WTC11 (cell line): Measurements from ENCODE around the gene ERBB4. TPM values are rescaled to one million over a fixed set of nuclear protein-coding genes. Genes with fewer than 3 reads are reported as not detected.
A peak's percentile ranks its signal among the peaks of the same experiment; 100 is the strongest.

Experiments
- ATAC-seq: fragments of 200-7000 bp; cut with Tn5 transposase; 2 replicates; pipeline ENCODE4 v1.10.0; 2021; ENCODE audit warnings: mild to moderate bottlenecking, moderate library complexity
- CTCF ChIA-PET: fragments of 300-600 bp; sonication (Branson Sonifier 250); formaldehyde crosslinking; loops from one replicate; lab custom pipeline; 2021; ENCODE audit warnings: antibody characterized with exemption; lab: Charles Lee
- POLR2A ChIA-PET: fragments of 350-600 bp; sonication (Branson Sonifier 250); formaldehyde crosslinking; loops from one replicate; lab custom pipeline; 2021; ENCODE audit warnings: antibody characterized with exemption; lab: Charles Lee
- DNase-seq: peaks from one replicate; pipeline ENCODE4 v3.0.0; 2021; ENCODE audit warnings: low spot score
- H3K27ac Mint-ChIP-seq: 2 replicates; pipeline ENCODE4 v1.8.0; 2021; ENCODE audit warnings: mixed read lengths
- H3K27me3 Mint-ChIP-seq: 2 replicates; pipeline ENCODE4 v1.8.0; 2021; ENCODE audit warnings: low read depth, mild to moderate bottlenecking, moderate library complexity, mixed read lengths
- H3K36me3 Mint-ChIP-seq: 2 replicates; pipeline ENCODE4 v1.8.0; 2021; ENCODE audit warnings: mixed read lengths
- H3K4me1 Mint-ChIP-seq: 2 replicates; pipeline ENCODE4 v1.8.0; 2022; ENCODE audit warnings: mixed read lengths
- H3K4me3 Mint-ChIP-seq: 2 replicates; pipeline ENCODE4 v1.8.0; 2021; ENCODE audit warnings: mild to moderate bottlenecking, moderate library complexity, mixed read lengths
- H3K9me3 Mint-ChIP-seq: 2 replicates; pipeline ENCODE4 v1.8.0; 2021; ENCODE audit warnings: mixed read lengths
- ESRRA ChIP-seq: sonication (generic); formaldehyde crosslinking; IDR thresholded peaks from 2 replicates; pipeline ENCODE4 v1.8.1; 2022; ENCODE audit warnings: mild to moderate bottlenecking, missing genetic modification reagents, borderline replicate concordance
- ETV6 ChIP-seq: sonication (generic); formaldehyde crosslinking; IDR thresholded peaks from 2 replicates; pipeline ENCODE4 v1.8.1; 2022; ENCODE audit warnings: mild to moderate bottlenecking, missing genetic modification reagents
- FOXP1 ChIP-seq: sonication (generic); formaldehyde crosslinking; IDR thresholded peaks from 2 replicates; pipeline ENCODE4 v1.8.0; 2022; ENCODE audit warnings: missing genetic modification reagents, mild to moderate bottlenecking, moderate library complexity, borderline replicate concordance
- HMGA2 ChIP-seq: fragments of 250-450 bp; sonication (Bioruptor Pico); IDR thresholded peaks from 2 replicates; pipeline ENCODE4 v1.4.0; 2021; ENCODE audit warnings: mild to moderate bottlenecking, moderate library complexity
- KAT7 ChIP-seq: sonication (generic); formaldehyde crosslinking; IDR thresholded peaks from 2 replicates; pipeline ENCODE4 v1.8.1; 2023; ENCODE audit warnings: missing genetic modification reagents, mild to moderate bottlenecking, borderline replicate concordance
- MAX ChIP-seq: sonication (generic); formaldehyde crosslinking; IDR thresholded peaks from 2 replicates; pipeline ENCODE4 v1.8.0; 2022; ENCODE audit warnings: mild to moderate bottlenecking, missing genetic modification reagents
- MYBL2 ChIP-seq: sonication (generic); formaldehyde crosslinking; IDR thresholded peaks from 2 replicates; pipeline ENCODE4 v1.8.1; 2023; ENCODE audit warnings: mild to moderate bottlenecking, moderate library complexity, missing genetic modification reagents
- NFATC4 ChIP-seq: fragments of 250-450 bp; sonication (Bioruptor Pico); IDR thresholded peaks from 2 replicates; pipeline ENCODE4 v1.9.0; 2021; ENCODE audit warnings: mild to moderate bottlenecking
- NR3C1 ChIP-seq: sonication (generic); formaldehyde crosslinking; conservative IDR thresholded peaks from 2 replicates; pipeline ENCODE4 v1.8.1; 2023; ENCODE audit warnings: low read depth, mild to moderate bottlenecking, missing genetic modification reagents
- TCF7 ChIP-seq: sonication (generic); formaldehyde crosslinking; IDR thresholded peaks from 2 replicates; pipeline ENCODE4 v1.8.0; 2022; ENCODE audit warnings: mild to moderate bottlenecking, low read depth, missing genetic modification reagents, moderate library complexity
- ZNF138 ChIP-seq: sonication (generic); formaldehyde crosslinking; conservative IDR thresholded peaks from 2 replicates; pipeline ENCODE4 v1.8.1; 2022; ENCODE audit warnings: mild to moderate bottlenecking, moderate library complexity, missing genetic modification reagents
- total RNA-seq: library from RNA; stranded (reverse); gene quantifications from 3 replicates; pipeline ENCODE4 v1.2.3, GENCODE V29; 2021
- TF ChIP-seq, protein P1 (sequence below): sonication (generic); formaldehyde crosslinking; IDR thresholded peaks from 2 replicates; pipeline ENCODE4 v1.8.0; 2022; ENCODE audit warnings: mild to moderate bottlenecking, missing genetic modification reagents
- TF ChIP-seq, protein P2 (sequence below): sonication (generic); formaldehyde crosslinking; IDR thresholded peaks from 2 replicates; pipeline ENCODE4 v1.8.0; 2022; ENCODE audit warnings: mild to moderate bottlenecking, missing genetic modification reagents
- TF ChIP-seq, protein P3 (sequence below): sonication (generic); formaldehyde crosslinking; IDR thresholded peaks from 2 replicates; pipeline ENCODE4 v1.8.1; 2022; ENCODE audit warnings: low read depth, mild to moderate bottlenecking, moderate library complexity, missing genetic modification reagents, borderline replicate concordance
- TF ChIP-seq, protein P4 (sequence below): fragments of 200-600 bp; IDR thresholded peaks from 2 replicates; pipeline ENCODE4 v1.8.0; 2022; ENCODE audit warnings: antibody characterized with exemption
- TF ChIP-seq, protein P5 (sequence below): fragments of 250-450 bp; sonication (Bioruptor Pico); conservative IDR thresholded peaks from 2 replicates; pipeline ENCODE4 v1.9.0; 2021; ENCODE audit warnings: mild to moderate bottlenecking
- TF ChIP-seq, protein P6 (sequence below): sonication (generic); formaldehyde crosslinking; IDR thresholded peaks from 2 replicates; pipeline ENCODE4 v1.8.0; 2023; ENCODE audit warnings: missing genetic modification reagents

ERBB4 gene
- total RNA-seq, 1 experiment from 2014 or later, result 1.6 TPM

GRCh38 chr2:212237350-212238095, 301.1 kb downstream of the ERBB4 start:
- Mint-ChIP-seq H3K27ac (peak overlapping the region; percentile 22), H3K4me3 (peak overlapping the region; percentile 29), H3K36me3 (peaks cover 10% of the 10 kb centered on the region; the same call in 1 of the 2 replicates), H3K27me3 (no peaks in the 10 kb centered on the region; the same call in 1 of the 2 replicates), H3K9me3 (peaks cover 11% of the 10 kb centered on the region), H3K4me1 (peaks cover 30% of the 10 kb centered on the region)
- ChIA-PET POLR2A (no interaction called here), CTCF (interaction anchor here (0.7 to 1.5 kb wide), 3 partner anchors 12 to 283 kb away, joined by 3 to 6 read pairs (median 3); no protein-coding TSS in a partner anchor)
- TF ChIP-seq, protein P1, sequence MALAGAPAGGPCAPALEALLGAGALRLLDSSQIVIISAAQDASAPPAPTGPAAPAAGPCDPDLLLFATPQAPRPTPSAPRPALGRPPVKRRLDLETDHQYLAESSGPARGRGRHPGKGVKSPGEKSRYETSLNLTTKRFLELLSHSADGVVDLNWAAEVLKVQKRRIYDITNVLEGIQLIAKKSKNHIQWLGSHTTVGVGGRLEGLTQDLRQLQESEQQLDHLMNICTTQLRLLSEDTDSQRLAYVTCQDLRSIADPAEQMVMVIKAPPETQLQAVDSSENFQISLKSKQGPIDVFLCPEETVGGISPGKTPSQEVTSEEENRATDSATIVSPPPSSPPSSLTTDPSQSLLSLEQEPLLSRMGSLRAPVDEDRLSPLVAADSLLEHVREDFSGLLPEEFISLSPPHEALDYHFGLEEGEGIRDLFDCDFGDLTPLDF (CRISPR knock-in tag), result no peak
- no peak for TF ChIP-seq NFATC4 (CRISPR knock-in tag)
- TF ChIP-seq, protein P2, sequence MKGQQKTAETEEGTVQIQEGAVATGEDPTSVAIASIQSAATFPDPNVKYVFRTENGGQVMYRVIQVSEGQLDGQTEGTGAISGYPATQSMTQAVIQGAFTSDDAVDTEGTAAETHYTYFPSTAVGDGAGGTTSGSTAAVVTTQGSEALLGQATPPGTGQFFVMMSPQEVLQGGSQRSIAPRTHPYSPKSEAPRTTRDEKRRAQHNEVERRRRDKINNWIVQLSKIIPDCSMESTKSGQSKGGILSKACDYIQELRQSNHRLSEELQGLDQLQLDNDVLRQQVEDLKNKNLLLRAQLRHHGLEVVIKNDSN (CRISPR knock-in tag), result no peak
- ATAC-seq (peak; percentile 84), DNase-seq (peak; percentile 62)

- ATAC-seq (no peak), DNase-seq (no peak)
- TF ChIP-seq ETV6 (CRISPR knock-in tag) (no peak), MAX (CRISPR knock-in tag) (no peak), NFATC4 (CRISPR knock-in tag) (no peak), KAT7 (no peak), FOXP1 (CRISPR knock-in tag) (no peak)
- TF ChIP-seq, protein P3, sequence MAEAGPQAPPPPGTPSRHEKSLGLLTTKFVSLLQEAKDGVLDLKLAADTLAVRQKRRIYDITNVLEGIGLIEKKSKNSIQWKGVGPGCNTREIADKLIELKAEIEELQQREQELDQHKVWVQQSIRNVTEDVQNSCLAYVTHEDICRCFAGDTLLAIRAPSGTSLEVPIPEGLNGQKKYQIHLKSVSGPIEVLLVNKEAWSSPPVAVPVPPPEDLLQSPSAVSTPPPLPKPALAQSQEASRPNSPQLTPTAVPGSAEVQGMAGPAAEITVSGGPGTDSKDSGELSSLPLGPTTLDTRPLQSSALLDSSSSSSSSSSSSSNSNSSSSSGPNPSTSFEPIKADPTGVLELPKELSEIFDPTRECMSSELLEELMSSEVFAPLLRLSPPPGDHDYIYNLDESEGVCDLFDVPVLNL (CRISPR knock-in tag), result no peak
- CTCF ChIA-PET, result no interaction called here
- no peaks in the 10 kb centered on the region for H3K27me3 Mint-ChIP-seq
- H3K36me3 Mint-ChIP-seq, result no peaks in the 10 kb centered on the region
- no peaks in the 10 kb centered on the region for H3K9me3 Mint-ChIP-seq
- no peak overlapping the region for H3K27ac Mint-ChIP-seq
- H3K4me3 Mint-ChIP-seq, result no peak overlapping the region
- H3K4me1 Mint-ChIP-seq, result no peaks in the 10 kb centered on the region
- POLR2A ChIA-PET, result no interaction called here
Measured at GRCh38 chr2:212228743-212229171, 309.8 kb downstream of the ERBB4 start.

DNA sequence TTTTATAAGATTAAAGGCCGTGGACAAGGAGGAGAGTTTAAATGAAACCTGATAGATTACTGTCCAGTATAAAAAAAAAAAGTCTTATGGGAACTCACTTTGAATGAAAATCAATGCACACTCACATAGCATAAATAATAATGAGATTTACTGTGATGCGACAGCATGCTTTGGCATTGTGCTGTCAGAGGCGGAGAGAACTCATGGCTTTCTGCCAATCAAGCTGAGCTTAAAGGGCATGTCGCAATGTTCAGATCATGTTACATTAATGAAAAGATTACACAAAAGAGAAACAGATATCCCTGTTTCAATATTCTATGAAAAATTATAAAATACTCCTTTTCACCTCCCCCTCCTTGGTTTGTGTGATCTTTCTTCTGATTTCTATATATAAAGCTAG, 310.8 kb downstream of the ERBB4 start:
- ATAC-seq (no peak), DNase-seq (no peak)
- ChIA-PET CTCF (interaction anchor here (1.3 kb wide), 1 partner anchor 22 kb away, joined by 3 read pairs; no protein-coding TSS in a partner anchor), POLR2A (no interaction called here)
- no peak overlapping the region for H3K4me3 Mint-ChIP-seq
- H3K9me3 Mint-ChIP-seq, result no peaks in the 10 kb centered on the region
- H3K27ac Mint-ChIP-seq, result no peak overlapping the region
- no peaks in the 10 kb centered on the region for H3K4me1 Mint-ChIP-seq
- H3K36me3 Mint-ChIP-seq, result no peaks in the 10 kb centered on the region
- H3K27me3 Mint-ChIP-seq, result no peaks in the 10 kb centered on the region
- TF ChIP-seq MYBL2 (no peak), ZNF138 (CRISPR knock-in tag) (no peak), NR3C1 (CRISPR knock-in tag) (no peak), TCF7 (no peak), ESRRA (CRISPR knock-in tag) (no peak), HMGA2 (CRISPR knock-in tag) (no peak)
- TF ChIP-seq, protein P4, sequence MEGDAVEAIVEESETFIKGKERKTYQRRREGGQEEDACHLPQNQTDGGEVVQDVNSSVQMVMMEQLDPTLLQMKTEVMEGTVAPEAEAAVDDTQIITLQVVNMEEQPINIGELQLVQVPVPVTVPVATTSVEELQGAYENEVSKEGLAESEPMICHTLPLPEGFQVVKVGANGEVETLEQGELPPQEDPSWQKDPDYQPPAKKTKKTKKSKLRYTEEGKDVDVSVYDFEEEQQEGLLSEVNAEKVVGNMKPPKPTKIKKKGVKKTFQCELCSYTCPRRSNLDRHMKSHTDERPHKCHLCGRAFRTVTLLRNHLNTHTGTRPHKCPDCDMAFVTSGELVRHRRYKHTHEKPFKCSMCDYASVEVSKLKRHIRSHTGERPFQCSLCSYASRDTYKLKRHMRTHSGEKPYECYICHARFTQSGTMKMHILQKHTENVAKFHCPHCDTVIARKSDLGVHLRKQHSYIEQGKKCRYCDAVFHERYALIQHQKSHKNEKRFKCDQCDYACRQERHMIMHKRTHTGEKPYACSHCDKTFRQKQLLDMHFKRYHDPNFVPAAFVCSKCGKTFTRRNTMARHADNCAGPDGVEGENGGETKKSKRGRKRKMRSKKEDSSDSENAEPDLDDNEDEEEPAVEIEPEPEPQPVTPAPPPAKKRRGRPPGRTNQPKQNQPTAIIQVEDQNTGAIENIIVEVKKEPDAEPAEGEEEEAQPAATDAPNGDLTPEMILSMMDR, result no peak
- TF ChIP-seq, protein P5, sequence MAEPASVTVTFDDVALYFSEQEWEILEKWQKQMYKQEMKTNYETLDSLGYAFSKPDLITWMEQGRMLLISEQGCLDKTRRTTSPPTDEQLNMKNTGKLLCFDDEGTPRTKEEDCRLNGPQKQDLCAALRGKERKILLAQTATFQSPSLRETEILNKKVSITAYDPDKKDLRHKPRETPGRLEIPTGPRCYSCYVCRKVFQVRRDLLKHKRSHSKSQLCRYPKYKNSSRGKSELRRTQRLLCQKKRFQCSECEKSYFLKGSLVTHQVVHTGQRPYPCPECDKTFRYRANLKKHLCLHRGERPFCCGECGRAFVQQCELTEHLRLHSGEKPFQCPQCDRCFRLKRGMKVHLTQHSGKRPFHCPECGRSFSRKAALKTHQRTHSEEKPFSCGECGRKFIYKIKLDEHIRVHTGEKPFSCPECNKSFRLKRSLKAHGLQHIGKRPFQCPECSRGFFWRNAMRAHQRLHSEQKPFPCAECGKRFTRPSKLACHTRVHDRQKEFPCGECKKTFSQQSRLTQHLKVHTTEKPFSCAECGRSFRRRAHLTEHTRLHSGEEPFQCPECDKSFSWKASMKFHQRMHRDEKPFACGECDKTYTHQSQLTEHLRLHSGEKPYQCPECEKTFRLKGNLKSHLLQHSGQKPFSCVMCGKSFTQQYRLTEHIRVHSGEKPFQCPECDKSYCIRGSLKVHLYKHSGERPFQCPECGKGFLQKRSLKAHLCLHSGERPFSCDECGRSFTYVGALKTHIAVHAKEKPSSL (CRISPR knock-in tag), result no peak
- TF ChIP-seq, protein P6, sequence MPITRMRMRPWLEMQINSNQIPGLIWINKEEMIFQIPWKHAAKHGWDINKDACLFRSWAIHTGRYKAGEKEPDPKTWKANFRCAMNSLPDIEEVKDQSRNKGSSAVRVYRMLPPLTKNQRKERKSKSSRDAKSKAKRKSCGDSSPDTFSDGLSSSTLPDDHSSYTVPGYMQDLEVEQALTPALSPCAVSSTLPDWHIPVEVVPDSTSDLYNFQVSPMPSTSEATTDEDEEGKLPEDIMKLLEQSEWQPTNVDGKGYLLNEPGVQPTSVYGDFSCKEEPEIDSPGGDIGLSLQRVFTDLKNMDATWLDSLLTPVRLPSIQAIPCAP, result no peak
- TF ChIP-seq, protein P3 (CRISPR knock-in tag), result no peak
